ENCODE results near the gene EXTL1.

- TF ChIP-seq, protein P1, sequence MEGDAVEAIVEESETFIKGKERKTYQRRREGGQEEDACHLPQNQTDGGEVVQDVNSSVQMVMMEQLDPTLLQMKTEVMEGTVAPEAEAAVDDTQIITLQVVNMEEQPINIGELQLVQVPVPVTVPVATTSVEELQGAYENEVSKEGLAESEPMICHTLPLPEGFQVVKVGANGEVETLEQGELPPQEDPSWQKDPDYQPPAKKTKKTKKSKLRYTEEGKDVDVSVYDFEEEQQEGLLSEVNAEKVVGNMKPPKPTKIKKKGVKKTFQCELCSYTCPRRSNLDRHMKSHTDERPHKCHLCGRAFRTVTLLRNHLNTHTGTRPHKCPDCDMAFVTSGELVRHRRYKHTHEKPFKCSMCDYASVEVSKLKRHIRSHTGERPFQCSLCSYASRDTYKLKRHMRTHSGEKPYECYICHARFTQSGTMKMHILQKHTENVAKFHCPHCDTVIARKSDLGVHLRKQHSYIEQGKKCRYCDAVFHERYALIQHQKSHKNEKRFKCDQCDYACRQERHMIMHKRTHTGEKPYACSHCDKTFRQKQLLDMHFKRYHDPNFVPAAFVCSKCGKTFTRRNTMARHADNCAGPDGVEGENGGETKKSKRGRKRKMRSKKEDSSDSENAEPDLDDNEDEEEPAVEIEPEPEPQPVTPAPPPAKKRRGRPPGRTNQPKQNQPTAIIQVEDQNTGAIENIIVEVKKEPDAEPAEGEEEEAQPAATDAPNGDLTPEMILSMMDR (IDR thresholded peaks at IDR 0.05) = no peak
- no peak for TF ChIP-seq POLR2AphosphoS5 (IDR thresholded peaks at IDR 0.05)
- TF ChIP-seq POLR2A (IDR thresholded peaks at IDR 0.05) = no peak
Observed at GRCh38 chr1:26041401-26041800, 19.8 kb downstream of the EXTL1 start.

Measured in breast epithelium (tissue), 3 donors.